OCI-LY1 (cell line): ENCODE results near the gene FAM204A.

Experiments used
- H2AFZ ChIP-seq: fragments of 200-600 bp; sonication (generic), shearing (Covaris generic); 2 replicates; pipeline ENCODE4 v1.6.0; 2014; ENCODE audit warnings: antibody characterized with exemption, mild to moderate bottlenecking, low read length
- H3F3A ChIP-seq: fragments of 200-600 bp; sonication (generic), shearing (Covaris generic); 2 replicates; pipeline ENCODE4 v1.6.0; 2014; ENCODE audit warnings: mild to moderate bottlenecking, antibody characterized with exemption, low read length, moderate library complexity; ENCODE audit not compliant: insufficient read depth
- H3K27ac ChIP-seq: fragments of 200-600 bp; sonication (generic); 2 replicates; pipeline ENCODE4 v1.5.1; 2014; ENCODE audit warnings: low read length, mixed run types, mild to moderate bottlenecking, low read depth; ENCODE audit not compliant: poor library complexity, severe bottlenecking
- H3K27me3 ChIP-seq: fragments of 200-600 bp; sonication (generic); 2 replicates; pipeline ENCODE4 v1.6.0; 2014; ENCODE audit warnings: antibody characterized with exemption, mild to moderate bottlenecking, low read length, moderate library complexity; ENCODE audit not compliant: insufficient read depth
- H3K36me3 ChIP-seq: fragments of 200-600 bp; sonication (generic); 2 replicates; pipeline ENCODE4 v1.6.1; 2014; ENCODE audit warnings: mild to moderate bottlenecking, antibody characterized with exemption, low read length, moderate library complexity, mixed read lengths; ENCODE audit not compliant: insufficient read depth
- H3K4me1 ChIP-seq: fragments of 200-600 bp; sonication (generic); 2 replicates; pipeline ENCODE4 v1.5.1; 2014; ENCODE audit warnings: mild to moderate bottlenecking, low read length, moderate library complexity; ENCODE audit not compliant: insufficient read depth, severe bottlenecking
- H3K4me2 ChIP-seq: fragments of 200-600 bp; sonication (generic), shearing (Covaris generic); 2 replicates; pipeline ENCODE4 v1.6.1; 2014; ENCODE audit warnings: low read length
- H3K4me3 ChIP-seq: fragments of 200-600 bp; sonication (generic); 2 replicates; pipeline ENCODE4 v1.5.1; 2014; ENCODE audit warnings: low read length, low read depth, mild to moderate bottlenecking, mixed read lengths; ENCODE audit not compliant: poor library complexity, severe bottlenecking
- H3K79me2 ChIP-seq: fragments of 200-600 bp; shearing (Covaris generic); 2 replicates; pipeline ENCODE4 v1.6.1; 2016; ENCODE audit warnings: mixed run types, low read length, mixed read lengths; ENCODE audit not compliant: insufficient read depth
- H3K9ac ChIP-seq: fragments of 200-600 bp; sonication (generic), shearing (Covaris generic); 2 replicates; pipeline ENCODE4 v1.6.1; 2014; ENCODE audit warnings: mild to moderate bottlenecking, low read length, mixed read lengths
- H3K9me2 ChIP-seq: fragments of 200-600 bp; sonication (generic), shearing (Covaris generic); 2 replicates; pipeline ENCODE4 v1.6.1; 2014; ENCODE audit warnings: low read depth, mild to moderate bottlenecking, low read length, mixed read lengths
- H3K9me3 ChIP-seq: fragments of 200-600 bp; shearing (Covaris generic); 2 replicates; pipeline ENCODE4 v1.6.1; 2014; ENCODE audit warnings: low read length, mixed read lengths
- H4K20me1 ChIP-seq: fragments of 200-600 bp; sonication (generic), shearing (Covaris generic); 2 replicates; pipeline ENCODE4 v1.6.0; 2016; ENCODE audit warnings: mild to moderate bottlenecking, low read length; ENCODE audit not compliant: insufficient read depth
- CTCF ChIP-seq: fragments of 200-600 bp; sonication (generic), shearing (Covaris generic); IDR thresholded peaks from 2 replicates; pipeline ENCODE4 v1.5.1; 2017; ENCODE audit warnings: mild to moderate bottlenecking, antibody characterized with exemption, low read length, moderate library complexity, mixed read lengths
- EZH2 ChIP-seq: fragments of 200-600 bp; sonication (generic), shearing (Covaris generic); IDR thresholded peaks from 2 replicates; pipeline ENCODE4 v1.8.0; 2017; ENCODE audit warnings: borderline replicate concordance, mixed run types, mild to moderate bottlenecking, antibody characterized with exemption, low read length, moderate library complexity, mixed read lengths

FAM204A gene

DNA sequence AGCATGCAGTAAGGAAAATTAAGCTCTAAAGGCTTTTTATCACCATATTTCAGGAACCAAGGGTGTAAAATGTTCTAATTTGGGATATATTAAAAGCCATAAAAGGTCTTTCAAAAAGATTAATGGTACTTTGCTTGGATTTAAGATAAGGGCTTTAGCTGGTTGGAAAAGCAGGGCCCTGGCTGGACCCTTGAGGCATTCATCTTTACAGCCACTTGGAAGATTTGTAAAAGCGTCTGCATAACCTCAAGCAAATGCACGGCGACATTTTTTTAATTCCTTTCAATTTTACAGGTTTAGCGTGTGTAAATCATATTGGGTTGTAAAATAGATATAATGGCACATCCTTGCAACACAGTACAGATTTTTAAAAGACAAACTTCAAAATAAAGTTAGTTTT lies 27.2 kb downstream of the FAM204A start:
- H3K36me3 ChIP-seq, result peaks cover 16% of the 10 kb centered on the region; the same call in 1 of the 2 replicates
- TF ChIP-seq EZH2 (no peak), CTCF (no peak)
- no peak overlapping the region for H3K4me3 ChIP-seq
- no peaks in the 10 kb centered on the region for H3K9me3 ChIP-seq
- H4K20me1 ChIP-seq, result no peaks in the 10 kb centered on the region
- H3K4me1 ChIP-seq, result no peaks in the 10 kb centered on the region
- H3K27me3 ChIP-seq, result no peaks in the 10 kb centered on the region
- H3K9ac ChIP-seq, result no peak overlapping the region
- no peaks in the 10 kb centered on the region for H3K9me2 ChIP-seq
- no peaks in the 10 kb centered on the region for H3K79me2 ChIP-seq
- no peak overlapping the region for H3K4me2 ChIP-seq
- H3F3A ChIP-seq, result no peaks in the 10 kb centered on the region
- no peak overlapping the region for H2AFZ ChIP-seq
- H3K27ac ChIP-seq, result no peak overlapping the region

- Histone ChIP-seq H3K4me2 (no peak overlapping the region), H3K36me3 (peaks cover 34% of the 10 kb centered on the region; the same call in 1 of the 2 replicates), H4K20me1 (no peaks in the 10 kb centered on the region)
Measured at GRCh38 chr10:118311505-118311904, 30.6 kb downstream of the FAM204A start.

GRCh38 chr10:118310822-118311221 lies 31.3 kb downstream of the FAM204A start:
- Histone ChIP-seq H3K4me3 (no peak overlapping the region), H4K20me1 (no peaks in the 10 kb centered on the region), H3K27me3 (no peaks in the 10 kb centered on the region), H3K27ac (no peak overlapping the region), H3K9me3 (no peaks in the 10 kb centered on the region), H2AFZ (no peak overlapping the region), H3F3A (no peaks in the 10 kb centered on the region), H3K79me2 (no peaks in the 10 kb centered on the region), H3K4me1 (no peaks in the 10 kb centered on the region), H3K4me2 (no peak overlapping the region), H3K9me2 (no peaks in the 10 kb centered on the region), H3K9ac (no peak overlapping the region), H3K36me3 (peaks cover 37% of the 10 kb centered on the region; the same call in 1 of the 2 replicates)
- TF ChIP-seq CTCF, result no peak
- no peak for TF ChIP-seq EZH2

More at GRCh38 chr10:118311505-118311904, 30.6 kb downstream of the FAM204A start:
- H2AFZ ChIP-seq, result no peak overlapping the region
- H3K27me3 ChIP-seq, result no peaks in the 10 kb centered on the region
- no peak overlapping the region for H3K4me3 ChIP-seq
- no peaks in the 10 kb centered on the region for H3K9me2 ChIP-seq
- H3K4me1 ChIP-seq, result no peaks in the 10 kb centered on the region
- H3K27ac ChIP-seq, result no peak overlapping the region
- no peaks in the 10 kb centered on the region for H3K79me2 ChIP-seq
- H3K9me3 ChIP-seq, result no peaks in the 10 kb centered on the region
- no peaks in the 10 kb centered on the region for H3F3A ChIP-seq
- H3K9ac ChIP-seq, result no peak overlapping the region
- TF ChIP-seq CTCF, result no peak
- TF ChIP-seq EZH2, result no peak
